K562 (cell line): ENCODE results near the gene CALU. TPM values are rescaled to one million over a fixed set of nuclear protein-coding genes. Genes with fewer than 3 reads are reported as not detected.

Experiments
- ARID1B ChIP-seq: fragments of 450-650 bp; IDR thresholded peaks from 2 replicates; pipeline ENCODE4 v1.6.1; 2016; ENCODE audit warnings: antibody characterized with exemption, mild to moderate bottlenecking, inconsistent platforms
- ATF7 ChIP-seq: fragments of 450-650 bp; IDR thresholded peaks from 2 replicates; pipeline ENCODE4 v1.7.1; 2014; ENCODE audit warnings: mild to moderate bottlenecking, moderate library complexity
- C11orf30 ChIP-seq: fragments of 450-650 bp; IDR thresholded peaks from 2 replicates; pipeline ENCODE4 v1.6.1; 2016; ENCODE audit warnings: low read depth, mild to moderate bottlenecking
- CBX2 ChIP-seq: fragments of 200-600 bp; sonication (generic); IDR thresholded peaks from one replicate; pipeline ENCODE4 v1.6.1; 2012; ENCODE audit warnings: mild to moderate bottlenecking, low read length, inconsistent platforms; ENCODE audit not compliant: insufficient read depth, poor library complexity, severe bottlenecking
- CC2D1A ChIP-seq: fragments of 450-650 bp; IDR thresholded peaks from 2 replicates; pipeline ENCODE4 v1.6.1; 2017; ENCODE audit warnings: mild to moderate bottlenecking
- FOS ChIP-seq: IDR thresholded peaks from 3 replicates; pipeline ENCODE4 v1.6.1; 2011; ENCODE audit not compliant: insufficient read length; ENCODE audit errors: extremely low read depth
- FOSL1 ChIP-seq: fragments of 200-800 bp; sonication (Bioruptor generic); conservative IDR thresholded peaks from 2 replicates; pipeline ENCODE4 v1.6.1; 2016; ENCODE audit warnings: missing genetic modification characterization, missing compliant biosample characterization
- JUN ChIP-seq, 2 experiments: sonication (generic) in 1 of 2; formaldehyde crosslinking in 1 of 2; IDR thresholded peaks; 2 replicates each; pipeline versions ENCODE4 v1.6.1 to v1.8.0; 2012 to 2022; ENCODE audit warnings: borderline replicate concordance in 2 of 2, mild to moderate bottlenecking in 2 of 2, improper control_type of control experiment in 1 of 2, low read depth in 1 of 2, low read length in 1 of 2, missing genetic modification reagents in 1 of 2
- MAFK ChIP-seq: IDR thresholded peaks from 2 replicates; pipeline ENCODE4 v1.6.1; 2011; ENCODE audit warnings: low read length, improper control_type of control experiment
- ZBTB11 ChIP-seq, 3 experiments: fragments of 200-800 bp in 1 of 3; fragments of 250-450 bp in 1 of 3; fragments of 450-650 bp in 1 of 3; sonication (Bioruptor Pico) in 1 of 3; sonication (Bioruptor generic) in 1 of 3; formaldehyde crosslinking in 1 of 3; IDR thresholded peaks; 2 replicates each; pipeline versions ENCODE4 v1.6.1 to v1.8.0; 2016 to 2022; ENCODE audit warnings: mild to moderate bottlenecking in 2 of 3, missing genetic modification characterization in 2 of 3, missing compliant biosample characterization in 1 of 3, moderate library complexity in 1 of 3
- ZFPM2 ChIP-seq: fragments of 250-450 bp; sonication (Bioruptor Pico); IDR thresholded peaks from 2 replicates; pipeline ENCODE4 v1.5.1; 2022; ENCODE audit warnings: mild to moderate bottlenecking
- ZNF239 ChIP-seq: fragments of 250-450 bp; sonication (Bioruptor Pico); IDR thresholded peaks from 2 replicates; pipeline ENCODE4 v1.4.0; 2020; ENCODE audit warnings: mild to moderate bottlenecking
- ZNF780A ChIP-seq: fragments of 250-450 bp; sonication (Bioruptor Pico); IDR thresholded peaks from 2 replicates; pipeline ENCODE4 v1.5.0; 2021; ENCODE audit warnings: mild to moderate bottlenecking
- polyA plus RNA-seq, 8 experiments: library from polyadenylated mRNA; depleted of rRNA in 4 of 8; stranded (reverse) in 5 of 8; unstranded in 3 of 8; fragments of >200 nt; fragmentation: Nextera tagmentation in 2 of 8; fragmentation: Illumina TruSeq in 1 of 8; extraction: Ambion mirVana in 2 of 8; extraction: Trizol in 1 of 8; gene quantifications; 2 replicates each; pipeline versions ENCODE4 v1.2.1 to v1.2.3, GENCODE V29; 2011 to 2014; ENCODE audit warnings: inconsistent platforms in 1 of 8, missing spikeins in 1 of 8
- total RNA-seq, 7 experiments: library from RNA; depleted of rRNA in 6 of 7; stranded (reverse); fragments of >200 nt in 6 of 7; fragmentation: Illumina TruSeq in 2 of 7; extraction: Trizol in 2 of 7; gene quantifications; 2 replicates each; pipeline versions ENCODE4 v1.2.1 to v1.2.3, GENCODE V29; 2011 to 2021; ENCODE audit warnings: low replicate concordance in 1 of 7
- TF ChIP-seq, protein P1 (sequence below): fragments of 450-650 bp; IDR thresholded peaks from 2 replicates; pipeline ENCODE4 v1.6.1; 2018; ENCODE audit not compliant: partially characterized antibody
- TF ChIP-seq, protein P2 (sequence below): fragments of 450-650 bp; IDR thresholded peaks from 2 replicates; pipeline ENCODE4 v1.6.1; 2016; ENCODE audit warnings: missing biosample characterization, missing genetic modification characterization
- TF ChIP-seq, protein P3 (sequence below): sonication (generic); formaldehyde crosslinking; IDR thresholded peaks from 2 replicates; pipeline ENCODE4 v1.8.0; 2022; ENCODE audit warnings: mild to moderate bottlenecking, missing genetic modification reagents

Gene CALU
- total and polyA plus RNA-seq, 9 of the 15 experiments (the other 6 are each of a cell fraction or from before 2014, with no cell fraction given) = 166 to 286 (median 215) TPM

DNA sequence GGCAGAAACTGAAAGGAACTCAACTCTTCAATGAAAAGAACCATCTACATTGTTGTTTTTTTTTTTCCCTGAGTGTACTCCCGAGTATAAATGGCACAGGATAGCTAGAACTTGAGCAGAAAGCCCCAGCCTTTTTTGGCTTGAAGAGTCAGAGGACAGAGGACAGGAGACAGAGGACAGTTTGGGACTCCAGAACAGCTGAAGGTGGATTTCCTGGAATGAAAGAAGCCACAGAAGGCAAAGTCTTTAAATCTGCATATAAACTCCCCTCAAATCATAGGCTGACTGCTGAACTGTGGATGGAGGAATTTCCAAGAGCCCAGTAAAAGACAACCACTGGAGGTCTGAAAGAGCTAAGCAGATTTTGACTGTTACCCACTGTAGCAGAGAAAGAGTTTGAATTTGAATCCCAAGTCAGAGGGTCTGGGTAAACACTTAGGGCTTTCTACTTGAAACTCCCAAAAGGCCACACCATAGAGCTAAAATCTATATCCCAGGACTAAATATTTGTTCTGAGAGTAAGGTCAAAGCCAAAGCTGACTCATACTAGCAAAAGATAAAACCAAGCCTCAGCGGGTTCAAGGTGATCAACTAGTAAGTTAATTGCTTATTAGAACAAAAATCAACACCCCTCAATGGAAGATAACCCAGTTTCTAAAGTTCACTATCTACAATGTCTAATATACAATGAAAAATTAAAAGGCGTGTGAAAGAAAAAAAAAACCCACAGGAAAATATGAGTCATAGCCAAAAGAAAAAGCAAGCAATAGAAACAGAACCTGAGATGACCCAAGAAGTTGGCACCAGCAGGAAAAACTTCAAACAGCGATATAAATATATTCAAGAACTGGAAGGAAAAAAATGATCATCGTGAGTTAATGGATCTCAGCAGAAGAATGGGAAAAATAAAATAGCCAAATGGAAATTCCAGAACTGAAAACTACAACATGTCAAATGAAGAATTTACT lies 38.3 kb downstream of the CALU start (continued):
- TF ChIP-seq CC2D1A (0 out of 2 replicates have a peak, but pooled peaks have one; percentile 19), ZBTB11 (CRISPR knock-in tag; IDR thresholded peaks at IDR 0.05) (no peak), MAFK (no peak), FOSL1 (tag) (peak; percentile 99), ZFPM2 (CRISPR knock-in tag) (no peak), ZNF239 (CRISPR knock-in tag) (no peak), ATF7 (peak; percentile 63; the same call in 1 of the 2 replicates), ZNF780A (CRISPR knock-in tag) (no peak), JUN (IDR thresholded peaks at IDR 0.05; ENCODE audit: borderline replicate concordance, low read depth, low read length) (peak; percentile 97), JUN (CRISPR knock-in tag; IDR thresholded peaks at IDR 0.05; ENCODE audit: borderline replicate concordance) (no peak), ARID1B (peak; percentile 71), FOS (no peak), C11orf30 (no peak), CBX2 (no peak)
- TF ChIP-seq, protein P1, sequence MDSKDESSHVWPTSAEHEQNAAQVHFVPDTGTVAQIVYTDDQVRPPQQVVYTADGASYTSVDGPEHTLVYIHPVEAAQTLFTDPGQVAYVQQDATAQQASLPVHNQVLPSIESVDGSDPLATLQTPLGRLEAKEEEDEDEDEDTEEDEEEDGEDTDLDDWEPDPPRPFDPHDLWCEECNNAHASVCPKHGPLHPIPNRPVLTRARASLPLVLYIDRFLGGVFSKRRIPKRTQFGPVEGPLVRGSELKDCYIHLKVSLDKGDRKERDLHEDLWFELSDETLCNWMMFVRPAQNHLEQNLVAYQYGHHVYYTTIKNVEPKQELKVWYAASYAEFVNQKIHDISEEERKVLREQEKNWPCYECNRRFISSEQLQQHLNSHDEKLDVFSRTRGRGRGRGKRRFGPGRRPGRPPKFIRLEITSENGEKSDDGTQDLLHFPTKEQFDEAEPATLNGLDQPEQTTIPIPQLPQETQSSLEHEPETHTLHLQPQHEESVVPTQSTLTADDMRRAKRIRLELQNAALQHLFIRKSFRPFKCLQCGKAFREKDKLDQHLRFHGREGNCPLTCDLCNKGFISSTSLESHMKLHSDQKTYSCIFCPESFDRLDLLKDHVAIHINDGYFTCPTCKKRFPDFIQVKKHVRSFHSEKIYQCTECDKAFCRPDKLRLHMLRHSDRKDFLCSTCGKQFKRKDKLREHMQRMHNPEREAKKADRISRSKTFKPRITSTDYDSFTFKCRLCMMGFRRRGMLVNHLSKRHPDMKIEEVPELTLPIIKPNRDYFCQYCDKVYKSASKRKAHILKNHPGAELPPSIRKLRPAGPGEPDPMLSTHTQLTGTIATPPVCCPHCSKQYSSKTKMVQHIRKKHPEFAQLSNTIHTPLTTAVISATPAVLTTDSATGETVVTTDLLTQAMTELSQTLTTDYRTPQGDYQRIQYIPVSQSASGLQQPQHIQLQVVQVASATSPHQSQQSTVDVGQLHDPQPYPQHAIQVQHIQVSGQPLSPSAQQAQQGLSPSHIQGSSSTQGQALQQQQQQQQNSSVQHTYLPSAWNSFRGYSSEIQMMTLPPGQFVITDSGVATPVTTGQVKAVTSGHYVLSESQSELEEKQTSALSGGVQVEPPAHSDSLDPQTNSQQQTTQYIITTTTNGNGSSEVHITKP = no peak
- TF ChIP-seq, protein P2, sequence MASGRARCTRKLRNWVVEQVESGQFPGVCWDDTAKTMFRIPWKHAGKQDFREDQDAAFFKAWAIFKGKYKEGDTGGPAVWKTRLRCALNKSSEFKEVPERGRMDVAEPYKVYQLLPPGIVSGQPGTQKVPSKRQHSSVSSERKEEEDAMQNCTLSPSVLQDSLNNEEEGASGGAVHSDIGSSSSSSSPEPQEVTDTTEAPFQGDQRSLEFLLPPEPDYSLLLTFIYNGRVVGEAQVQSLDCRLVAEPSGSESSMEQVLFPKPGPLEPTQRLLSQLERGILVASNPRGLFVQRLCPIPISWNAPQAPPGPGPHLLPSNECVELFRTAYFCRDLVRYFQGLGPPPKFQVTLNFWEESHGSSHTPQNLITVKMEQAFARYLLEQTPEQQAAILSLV (tag) = no peak
- TF ChIP-seq, protein P3, sequence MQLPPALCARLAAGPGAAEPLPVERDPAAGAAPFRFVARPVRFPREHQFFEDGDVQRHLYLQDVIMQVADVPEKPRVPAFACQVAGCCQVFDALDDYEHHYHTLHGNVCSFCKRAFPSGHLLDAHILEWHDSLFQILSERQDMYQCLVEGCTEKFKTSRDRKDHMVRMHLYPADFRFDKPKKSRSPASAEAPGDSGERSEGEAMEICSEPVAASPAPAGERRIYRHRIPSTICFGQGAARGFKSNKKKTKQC = no peak
